Endothelial cell of umbilical vein (primary cell): Measurements from ENCODE around the gene FAM20A. TPM values are rescaled to one million over a fixed set of nuclear protein-coding genes. Genes with fewer than 3 reads are reported as not detected.

Experiments
- BruUV-seq: library from RNA; stranded (reverse); fragments of 400-500 nt; replicated peaks from 2 replicates; lab custom pipeline; 2021; lab: Mats Ljungman, UMichigan
- CTCF ChIA-PET: fragments of 300-600, 350-600 bp; sonication (Branson Sonifier 250); formaldehyde crosslinking; loops from one replicate; lab custom pipeline; 2021; ENCODE audit warnings: antibody characterized with exemption, inconsistent platforms; lab: Charles Lee
- POLR2A ChIA-PET: fragments of 300-600, 350-600 bp; sonication (Branson Sonifier 250); formaldehyde crosslinking; loops from one replicate; lab custom pipeline; 2021; ENCODE audit warnings: antibody characterized with exemption, inconsistent platforms; lab: Charles Lee
- DNase-seq: peaks from one replicate; pipeline ENCODE4 v3.0.0-alpha.2; 2011; ENCODE audit warnings: low read depth, low spot score
- FAIRE-seq: peaks from 2 replicates; lab custom pipeline; 2011; peaks lifted over from hg19 to GRCh38; lab: Jason Lieb, UNC
- H2AFZ ChIP-seq: 2 replicates; pipeline ENCODE4 v1.6.0; 2012; ENCODE audit warnings: low read depth, low read length, control low read depth, inconsistent platforms
- H3K27ac ChIP-seq: 2 replicates; pipeline ENCODE4 v1.5.1; 2011; ENCODE audit warnings: low read depth, mild to moderate bottlenecking, control low read depth, low read length, moderate library complexity; ENCODE audit not compliant: insufficient read depth
- H3K27me3 ChIP-seq, 2 experiments: 2 replicates each; pipeline versions ENCODE4 v1.6.0 to v1.6.1; 2011; ENCODE audit warnings: low read length in 2 of 2, mixed read lengths in 1 of 2; ENCODE audit not compliant: control insufficient read depth in 2 of 2, insufficient read depth in 2 of 2
- H3K36me3 ChIP-seq, 2 experiments: 2 replicates in 1 of 2; 3 replicates in 1 of 2; pipeline ENCODE4 v1.5.1; 2011; ENCODE audit warnings: low read length in 2 of 2, mild to moderate bottlenecking in 1 of 2, moderate library complexity in 1 of 2; ENCODE audit not compliant: control insufficient read depth in 2 of 2, insufficient read depth in 2 of 2; ENCODE audit errors: extremely low read depth in 1 of 2
- H3K4me1 ChIP-seq: 3 replicates; pipeline ENCODE4 v1.5.1; 2011; ENCODE audit warnings: mild to moderate bottlenecking, low read length; ENCODE audit not compliant: control insufficient read depth, insufficient read depth; ENCODE audit errors: extremely low read depth
- H3K4me2 ChIP-seq: 2 replicates; pipeline ENCODE4 v1.6.1; 2011; ENCODE audit warnings: low read length, control low read depth, mixed read lengths; ENCODE audit not compliant: insufficient read depth
- H3K4me3 ChIP-seq, 3 experiments: fragments of 200-600 bp in 1 of 3; sonication (generic), shearing (Covaris generic) in 1 of 3; replicated peaks in 1 of 3; 2 replicates each; pipeline ENCODE4 v1.5.1; 2011 to 2016; ENCODE audit warnings: control low read depth in 3 of 3, low read length in 3 of 3, mild to moderate bottlenecking in 2 of 3, inconsistent platforms in 1 of 3, low read depth in 1 of 3, moderate library complexity in 1 of 3; ENCODE audit not compliant: insufficient read depth in 1 of 3
- H3K79me2 ChIP-seq: 2 replicates; pipeline ENCODE4 v1.6.0; 2012; ENCODE audit warnings: low read length, inconsistent platforms; ENCODE audit not compliant: control insufficient read depth, insufficient read depth
- H3K9ac ChIP-seq: replicated peaks from 2 replicates; pipeline ENCODE3; 2011; ENCODE audit warnings: low read length, control low read depth; ENCODE audit not compliant: insufficient read depth; ENCODE audit errors: extremely low read depth
- H3K9me1 ChIP-seq: replicated peaks from 3 replicates; pipeline ENCODE4 v1.6.0; 2011; ENCODE audit warnings: mild to moderate bottlenecking, low read length; ENCODE audit not compliant: control insufficient read depth, insufficient read depth; ENCODE audit errors: extremely low read depth
- H3K9me3 ChIP-seq: replicated peaks from 2 replicates; pipeline ENCODE4 v1.5.1; 2012; ENCODE audit warnings: low read length, inconsistent platforms; ENCODE audit not compliant: control insufficient read depth, insufficient read depth
- H4K20me1 ChIP-seq: replicated peaks from 2 replicates; pipeline ENCODE3; 2011; ENCODE audit warnings: mild to moderate bottlenecking, low read length; ENCODE audit not compliant: control insufficient read depth, insufficient read depth; ENCODE audit errors: extremely low read depth
- EZH2 ChIP-seq: IDR thresholded peaks from 2 replicates; pipeline ENCODE4 v1.6.1; 2012; ENCODE audit warnings: borderline replicate concordance, low read depth, mild to moderate bottlenecking, moderate library complexity, low read length, inconsistent platforms; ENCODE audit not compliant: severe bottlenecking
- FOS ChIP-seq: IDR thresholded peaks from 2 replicates; pipeline ENCODE4 v1.6.1; 2011; ENCODE audit warnings: mild to moderate bottlenecking, low read length, moderate library complexity, borderline replicate concordance; ENCODE audit not compliant: insufficient read depth
- GATA2 ChIP-seq: IDR thresholded peaks from 2 replicates; pipeline ENCODE4 v1.7.0; 2011; ENCODE audit warnings: low read depth, mild to moderate bottlenecking, moderate library complexity, mixed read lengths, low read length; ENCODE audit not compliant: insufficient read length, insufficient read depth
- JUN ChIP-seq: IDR thresholded peaks from 2 replicates; pipeline ENCODE4 v1.6.1; 2011; ENCODE audit warnings: borderline replicate concordance, low read depth; ENCODE audit not compliant: insufficient read length, insufficient read depth
- MYC ChIP-seq: IDR thresholded peaks from one replicate; pipeline ENCODE4 v1.6.1; 2011; ENCODE audit warnings: mild to moderate bottlenecking, low read depth, low read length
- POLR2A ChIP-seq: IDR thresholded peaks from 2 replicates; pipeline ENCODE4 v1.6.1; 2012; ENCODE audit warnings: low read depth, mild to moderate bottlenecking, control low read depth, low read length
- POLR2AphosphoS5 ChIP-seq: IDR thresholded peaks from 2 replicates; pipeline ENCODE4 v1.6.1; 2012; ENCODE audit warnings: low read depth, mild to moderate bottlenecking, control low read depth, low read length, moderate library complexity; ENCODE audit not compliant: insufficient read depth
- dilution Hi-C: fragments of 300-500 bp; cut with MboI; formaldehyde crosslinking; loops from one replicate; pipeline ENCODE4 v1.15.0; 2019; ENCODE audit warnings: low sequenced_read_pairs; ENCODE audit not compliant: extremely low pct_ligation_motif_present
- intact Hi-C: fragments of 100-400 bp; cut with micrococcal nuclease; formaldehyde crosslinking; loops from one replicate; pipeline ENCODE4 v1.10.0; 2022
- polyA plus RNA-seq, 4 experiments: library from polyadenylated mRNA; depleted of rRNA in 3 of 4; stranded (reverse) in 3 of 4; unstranded in 1 of 4; fragments of >200 nt; gene quantifications; 2 replicates each; pipeline versions ENCODE4 v1.2.1 to v1.2.3, GENCODE V29; 2011 to 2012; ENCODE audit warnings: missing spikeins in 1 of 4
- total RNA-seq: library from RNA; stranded (reverse); gene quantifications from 2 replicates; pipeline ENCODE4 v1.2.3, GENCODE V29; 2021
- TF ChIP-seq, protein P1 (sequence below): IDR thresholded peaks from 2 replicates; pipeline ENCODE4 v1.6.1; 2011; ENCODE audit not compliant: insufficient read depth, insufficient read length
- TF ChIP-seq, protein P2 (sequence below), 2 donors: IDR thresholded peaks; 1 replicate in 1 of 2; 2 replicates in 1 of 2; pipeline ENCODE4 v1.5.1; 2011; ENCODE audit warnings: low read length in 2 of 2, mild to moderate bottlenecking in 2 of 2, moderate library complexity in 2 of 2, control low read depth in 1 of 2, inconsistent platforms in 1 of 2, low read depth in 1 of 2; ENCODE audit not compliant: insufficient read depth in 1 of 2; ENCODE audit errors: extremely low read depth in 1 of 2

The FAM20A gene
- total and polyA plus RNA-seq, 2 donors (not counting 3 experiments of a cell fraction or from before 2014, with no cell fraction given), result not detected

DNA sequence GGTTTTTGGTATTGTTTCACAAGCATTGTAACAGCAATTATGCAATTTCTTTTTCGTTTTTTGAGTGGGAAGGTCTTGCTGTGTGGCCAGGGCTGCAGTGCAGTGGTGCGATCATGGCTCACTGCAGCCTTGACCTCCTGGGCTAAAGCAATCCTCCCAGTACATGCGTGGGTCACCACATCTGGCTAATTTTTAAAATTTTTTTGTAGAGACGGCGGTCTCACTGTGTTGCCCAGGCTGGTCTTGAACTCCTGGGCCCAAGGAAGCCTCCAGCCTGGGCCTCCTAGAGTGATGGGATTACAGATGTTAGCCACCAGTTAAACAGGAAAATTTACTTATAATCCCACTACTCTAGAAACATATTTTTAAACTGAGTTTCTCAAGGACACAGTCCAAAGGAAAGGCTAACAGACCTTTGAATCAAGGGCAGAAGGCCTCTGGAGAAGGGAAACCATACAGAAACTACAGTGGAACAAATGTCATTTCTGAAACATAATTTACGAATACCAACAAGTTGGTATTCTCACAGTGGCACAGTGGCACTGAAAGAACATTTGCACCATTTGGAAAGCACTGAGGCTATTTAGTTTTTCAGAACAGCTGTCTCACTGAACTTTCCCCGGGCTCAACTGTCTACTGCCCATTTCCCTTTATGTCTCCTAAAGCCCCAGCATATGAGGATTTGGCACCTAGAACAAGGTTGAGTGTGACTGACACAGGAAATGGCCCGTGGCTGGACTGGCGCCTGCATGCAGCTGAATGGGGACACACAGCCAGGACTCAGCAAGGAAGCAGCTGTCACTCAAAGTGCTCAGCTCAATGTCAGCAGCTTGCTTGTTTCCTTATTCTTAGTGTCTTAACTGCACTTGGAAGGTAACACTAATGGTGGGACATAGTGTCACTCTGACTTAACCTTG, 91.8 kb downstream of the FAM20A start:
- TF ChIP-seq MYC (no peak), POLR2A (no peak), POLR2AphosphoS5 (no peak), EZH2 (no peak), GATA2 (no peak), JUN (no peak), FOS (no peak)
- TF ChIP-seq, protein P1, sequence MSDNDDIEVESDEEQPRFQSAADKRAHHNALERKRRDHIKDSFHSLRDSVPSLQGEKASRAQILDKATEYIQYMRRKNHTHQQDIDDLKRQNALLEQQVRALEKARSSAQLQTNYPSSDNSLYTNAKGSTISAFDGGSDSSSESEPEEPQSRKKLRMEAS, result no peak
- TF ChIP-seq, protein P2, sequence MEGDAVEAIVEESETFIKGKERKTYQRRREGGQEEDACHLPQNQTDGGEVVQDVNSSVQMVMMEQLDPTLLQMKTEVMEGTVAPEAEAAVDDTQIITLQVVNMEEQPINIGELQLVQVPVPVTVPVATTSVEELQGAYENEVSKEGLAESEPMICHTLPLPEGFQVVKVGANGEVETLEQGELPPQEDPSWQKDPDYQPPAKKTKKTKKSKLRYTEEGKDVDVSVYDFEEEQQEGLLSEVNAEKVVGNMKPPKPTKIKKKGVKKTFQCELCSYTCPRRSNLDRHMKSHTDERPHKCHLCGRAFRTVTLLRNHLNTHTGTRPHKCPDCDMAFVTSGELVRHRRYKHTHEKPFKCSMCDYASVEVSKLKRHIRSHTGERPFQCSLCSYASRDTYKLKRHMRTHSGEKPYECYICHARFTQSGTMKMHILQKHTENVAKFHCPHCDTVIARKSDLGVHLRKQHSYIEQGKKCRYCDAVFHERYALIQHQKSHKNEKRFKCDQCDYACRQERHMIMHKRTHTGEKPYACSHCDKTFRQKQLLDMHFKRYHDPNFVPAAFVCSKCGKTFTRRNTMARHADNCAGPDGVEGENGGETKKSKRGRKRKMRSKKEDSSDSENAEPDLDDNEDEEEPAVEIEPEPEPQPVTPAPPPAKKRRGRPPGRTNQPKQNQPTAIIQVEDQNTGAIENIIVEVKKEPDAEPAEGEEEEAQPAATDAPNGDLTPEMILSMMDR (IDR thresholded peaks at IDR 0.05; ENCODE audit: extremely low read depth in 1 of 2, insufficient read depth in 1 of 2, low read depth in 1 of 2, low read length in 2 of 2), result no peak
- ChIA-PET POLR2A (no interaction called here), CTCF (interaction anchor here (1.3 kb wide), 1 partner anchor 25 kb away, joined by 4 read pairs; no protein-coding TSS in a partner anchor)
- H3K79me2 ChIP-seq, result peaks cover 19% of the 10 kb centered on the region
- DNase-seq (peak; percentile 66), FAIRE-seq (peak; percentile 15)
- H3K4me3 ChIP-seq, result no peak overlapping the region
- no peaks in the 10 kb centered on the region for H3K9me1 ChIP-seq
- no peaks in the 10 kb centered on the region for H4K20me1 ChIP-seq
- H3K4me2 ChIP-seq, result no peak overlapping the region
- peaks cover 7% of the 10 kb centered on the region for H3K4me1 ChIP-seq
- intact Hi-C loops, result loop anchor here (5.0 kb wide), 1 partner anchor 252 kb away; no protein-coding TSS in a partner anchor
- no peaks in the 10 kb centered on the region for H3K9me3 ChIP-seq
- H3K27me3 ChIP-seq, result no peaks in the 10 kb centered on the region
- BruUV-seq, result no TSS peak
- dilution Hi-C loops, result no loop called here
- H2AFZ ChIP-seq, result no peak overlapping the region
- no peak overlapping the region for H3K9ac ChIP-seq
- H3K36me3 ChIP-seq, result no peaks in the 10 kb centered on the region
- peak overlapping the region; percentile 47 for H3K27ac ChIP-seq
